HL-60/S4 treated with phorbol 12-myristate 13-acetate at 8.2 ng/mL for 4 days and 3 days (cell line): ENCODE results near the gene ULK4.

ENCODE experiments used
- in situ Hi-C: fragments of 300-500 bp; cut with MboI; formaldehyde crosslinking; loops from 2 replicates; pipeline ENCODE4 v1.15.0; 2022; ENCODE audit warnings: low sequenced_read_pairs

ULK4 gene

DNA sequence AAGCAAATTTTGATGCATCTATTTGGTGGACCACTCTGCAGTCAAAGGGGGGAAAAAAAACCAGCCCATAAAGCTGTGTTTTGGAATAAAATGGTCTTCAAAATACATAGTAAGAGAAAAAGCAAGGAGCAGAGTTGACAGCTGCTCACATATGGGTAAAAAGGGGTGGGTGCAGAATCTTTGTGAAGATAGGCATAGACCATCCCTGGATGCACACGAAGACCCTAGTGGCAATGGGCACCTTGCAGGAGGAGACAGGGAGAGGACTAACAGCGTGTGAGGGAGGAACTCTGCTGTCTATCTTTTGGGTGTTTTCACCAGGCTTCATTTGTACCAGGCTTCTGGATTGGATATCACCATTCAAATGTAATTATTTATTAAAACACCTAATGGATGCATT is 718.7 kb downstream of the ULK4 start:
- in situ Hi-C loops, result no loop called here

GRCh38 chr3:41241800-41242571 is 719.9 kb downstream of the ULK4 start:
- in situ Hi-C loops, result no loop called here

DNA sequence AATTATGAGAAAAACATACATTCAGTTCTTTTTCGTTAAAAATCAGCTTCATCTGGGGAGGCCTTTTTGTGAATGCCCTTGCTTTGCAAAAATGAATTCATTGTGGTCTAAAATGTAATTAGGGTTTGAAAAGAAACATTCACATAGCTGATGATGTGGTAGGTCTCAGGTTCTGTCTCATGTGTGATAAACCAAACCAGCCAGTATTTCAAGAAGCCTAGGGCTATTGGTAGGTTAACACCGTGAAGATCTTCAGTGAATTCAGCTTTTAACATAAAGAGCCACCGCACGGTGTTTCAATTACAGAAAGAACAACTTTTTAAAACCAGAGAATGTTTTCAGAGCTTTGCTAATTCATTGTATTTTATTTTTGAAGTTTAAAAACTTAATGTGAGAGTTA is 720.7 kb downstream of the ULK4 start:
- in situ Hi-C loops, result no loop called here

DNA sequence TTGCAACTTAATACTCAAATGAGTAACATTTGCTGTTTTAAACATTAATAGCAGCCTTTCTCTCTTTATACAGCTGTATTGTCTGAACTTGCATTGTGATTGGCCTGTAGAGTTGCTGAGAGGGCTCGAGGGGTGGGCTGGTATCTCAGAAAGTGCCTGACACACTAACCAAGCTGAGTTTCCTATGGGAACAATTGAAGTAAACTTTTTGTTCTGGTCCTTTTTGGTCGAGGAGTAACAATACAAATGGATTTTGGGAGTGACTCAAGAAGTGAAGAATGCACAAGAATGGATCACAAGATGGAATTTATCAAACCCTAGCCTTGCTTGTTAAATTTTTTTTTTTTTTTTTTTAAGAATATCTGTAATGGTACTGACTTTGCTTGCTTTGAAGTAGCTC is 722.3 kb downstream of the ULK4 start:
- in situ Hi-C loops, result no loop called here

DNA sequence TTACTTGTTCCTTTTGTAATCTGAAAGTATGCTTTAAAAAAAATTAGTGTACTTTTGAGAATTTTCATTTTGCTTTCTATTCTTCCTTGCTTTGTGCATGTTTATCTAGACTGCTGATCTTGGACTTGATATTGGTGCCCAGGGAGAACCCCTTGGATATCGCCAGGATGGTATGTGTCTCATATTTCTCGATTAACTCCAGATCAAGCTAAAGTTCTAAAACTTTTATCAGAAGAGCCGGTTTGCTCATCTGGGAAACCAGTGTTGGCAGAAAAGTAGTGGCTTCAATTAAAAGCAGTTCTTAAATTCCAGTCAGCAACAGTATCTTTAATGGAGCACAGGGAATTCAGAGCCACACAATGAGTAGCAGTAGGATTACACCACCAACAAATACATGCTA is 724.0 kb downstream of the ULK4 start:
- in situ Hi-C loops, result no loop called here

GRCh38 chr3:41236228-41236627 is 725.7 kb downstream of the ULK4 start:
- in situ Hi-C loops, result no loop called here

- in situ Hi-C loops, result no loop called here
These were observed 726.8 kb downstream of the ULK4 start for GRCh38 chr3:41234823-41235721.

- in situ Hi-C loops, result loop anchor here (25.0 kb wide), 1 partner anchor 237 kb away; no protein-coding TSS in a partner anchor
These were observed 737.6 kb downstream of the ULK4 start for GRCh38 chr3:41224120-41224806.

DNA sequence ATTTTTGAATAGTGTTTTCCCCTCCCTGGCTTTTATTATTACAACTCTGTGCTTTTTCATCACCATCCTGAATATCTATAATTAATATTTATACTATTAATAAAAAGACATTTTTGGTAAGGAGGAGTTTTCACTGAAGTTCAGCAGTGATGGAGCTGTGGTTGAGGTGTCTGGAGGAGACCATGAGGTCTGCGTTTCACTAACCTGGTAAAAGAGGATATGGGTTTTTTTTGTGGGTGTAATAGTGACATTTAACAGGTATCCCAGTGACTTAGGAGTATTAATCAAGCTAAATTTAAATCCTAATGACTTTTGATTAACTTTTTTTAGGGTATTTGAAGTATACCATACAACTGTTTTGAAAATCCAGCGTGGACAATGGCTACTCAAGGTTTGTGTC is 738.2 kb downstream of the ULK4 start:
- in situ Hi-C loops, result loop anchor here (25.0 kb wide), 1 partner anchor 236 kb away; no protein-coding TSS in a partner anchor

GRCh38 chr3:41223078-41223477 is 738.8 kb downstream of the ULK4 start:
- in situ Hi-C loops, result loop anchor here (25.0 kb wide), 1 partner anchor 236 kb away; no protein-coding TSS in a partner anchor

GRCh38 chr3:41222501-41222900 is 739.4 kb downstream of the ULK4 start:
- in situ Hi-C loops, result loop anchor here (25.0 kb wide), 1 partner anchor 235 kb away; no protein-coding TSS in a partner anchor

DNA sequence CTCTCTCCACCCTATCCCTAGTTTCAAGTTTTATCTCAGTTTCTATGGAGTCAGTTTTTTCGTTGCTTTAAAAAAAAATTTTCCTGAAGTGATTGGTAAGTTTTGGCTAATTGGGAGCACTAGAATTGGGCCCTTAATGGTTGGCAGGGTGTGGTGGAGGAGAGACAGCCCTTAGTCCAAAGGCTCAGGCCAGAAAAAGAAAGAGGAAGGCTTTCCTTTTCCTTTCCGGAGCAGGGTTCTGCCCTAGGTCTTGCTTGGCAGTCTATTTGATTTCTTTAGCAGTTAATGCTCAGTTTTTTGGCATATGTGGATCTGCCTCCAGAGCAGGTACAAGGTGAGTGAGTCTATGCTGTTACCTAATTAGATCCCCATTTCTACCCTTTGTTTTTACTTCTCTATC is 739.9 kb downstream of the ULK4 start:
- in situ Hi-C loops, result loop anchor here (25.0 kb wide), 1 partner anchor 235 kb away; no protein-coding TSS in a partner anchor

DNA sequence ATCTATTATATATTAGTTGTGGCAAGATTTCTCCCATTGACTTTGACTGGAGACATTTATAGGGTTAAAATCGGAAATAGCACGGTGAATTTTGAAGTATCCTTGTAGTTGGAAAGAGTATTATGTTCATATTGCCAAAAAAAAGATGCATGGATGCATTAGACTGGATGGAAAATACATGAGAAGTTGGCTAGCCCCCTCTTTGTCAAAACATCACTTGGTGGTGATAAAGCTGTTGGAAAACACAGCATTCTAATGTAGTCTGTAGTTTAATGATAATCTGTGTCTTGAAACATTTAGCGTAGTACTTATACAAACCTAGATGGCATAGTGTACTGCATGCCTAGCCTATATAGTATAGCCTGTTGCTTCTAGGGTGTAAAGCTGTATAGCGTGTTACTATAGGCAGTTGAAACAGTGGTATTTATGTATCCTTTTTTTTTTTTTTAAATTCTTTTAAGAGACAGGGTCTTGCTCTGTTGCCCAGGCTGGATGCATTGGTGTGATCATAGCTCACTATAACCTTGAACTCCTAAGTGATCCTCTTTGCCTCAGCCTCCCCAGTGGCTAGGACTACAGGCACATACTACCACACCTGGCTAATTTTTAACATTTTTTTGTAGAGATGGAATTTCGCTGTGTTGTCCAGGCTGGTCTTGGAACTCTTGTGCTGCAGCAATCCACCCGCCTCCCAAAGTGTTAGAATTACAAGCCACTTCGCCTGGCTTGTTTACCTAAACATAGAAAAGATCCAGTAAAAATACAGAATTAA is 740.8 kb downstream of the ULK4 start:
- in situ Hi-C loops, result loop anchor here (25.0 kb wide), 1 partner anchor 234 kb away; no protein-coding TSS in a partner anchor

DNA sequence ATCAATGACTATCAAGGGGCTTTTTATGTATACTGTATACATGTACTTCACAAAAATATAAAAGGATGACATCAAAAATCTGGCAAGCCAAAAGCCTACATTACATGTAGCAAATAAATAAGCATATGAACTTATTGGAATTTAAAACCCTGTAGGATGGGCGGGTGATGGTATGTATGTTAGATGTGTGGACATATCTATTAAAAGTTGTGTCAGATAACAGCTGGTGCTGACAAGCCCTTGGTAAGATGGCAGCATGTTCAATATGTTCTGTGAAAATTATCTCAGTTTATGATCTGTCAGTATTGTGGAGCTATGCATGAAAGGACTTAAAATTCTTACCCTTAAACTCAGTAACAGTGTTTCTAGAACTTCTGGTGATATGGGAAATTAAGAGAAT is 742.5 kb downstream of the ULK4 start:
- in situ Hi-C loops, result loop anchor here (25.0 kb wide), 1 partner anchor 232 kb away; no protein-coding TSS in a partner anchor

GRCh38 chr3:41216993-41217392 is 744.9 kb downstream of the ULK4 start:
- in situ Hi-C loops, result loop anchor here (25.0 kb wide), 1 partner anchor 230 kb away; no protein-coding TSS in a partner anchor

DNA sequence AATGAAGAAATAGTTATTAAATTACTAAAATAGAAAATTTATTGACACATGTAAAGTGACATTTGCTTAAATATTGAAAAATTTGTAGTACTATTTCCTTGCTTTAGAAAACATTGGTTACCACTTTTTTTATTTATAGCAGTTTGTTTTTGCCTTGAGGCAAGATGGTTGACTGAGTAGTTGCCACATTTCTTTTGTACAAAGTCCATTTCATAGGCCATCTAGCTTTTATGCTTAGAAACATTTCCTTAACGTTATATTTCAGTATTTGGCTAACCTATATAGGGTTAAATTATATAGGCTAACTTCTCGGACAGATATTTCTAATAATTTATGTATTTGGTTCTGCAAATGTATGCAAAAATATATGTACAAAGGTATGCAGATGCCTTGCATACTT is 745.5 kb downstream of the ULK4 start:
- in situ Hi-C loops, result loop anchor here (25.0 kb wide), 1 partner anchor 229 kb away; no protein-coding TSS in a partner anchor

- in situ Hi-C loops, result loop anchor here (25.0 kb wide), 1 partner anchor 226 kb away; no protein-coding TSS in a partner anchor
These were observed 748.3 kb downstream of the ULK4 start for GRCh38 chr3:41213588-41213987.

- in situ Hi-C loops, result loop anchor here (25.0 kb wide), 1 partner anchor 225 kb away; no protein-coding TSS in a partner anchor
These were observed 749.8 kb downstream of the ULK4 start for GRCh38 chr3:41212088-41212487.

GRCh38 chr3:41210966-41211365 is 750.9 kb downstream of the ULK4 start:
- in situ Hi-C loops, result loop anchor here (25.0 kb wide), 1 partner anchor 224 kb away; no protein-coding TSS in a partner anchor

DNA sequence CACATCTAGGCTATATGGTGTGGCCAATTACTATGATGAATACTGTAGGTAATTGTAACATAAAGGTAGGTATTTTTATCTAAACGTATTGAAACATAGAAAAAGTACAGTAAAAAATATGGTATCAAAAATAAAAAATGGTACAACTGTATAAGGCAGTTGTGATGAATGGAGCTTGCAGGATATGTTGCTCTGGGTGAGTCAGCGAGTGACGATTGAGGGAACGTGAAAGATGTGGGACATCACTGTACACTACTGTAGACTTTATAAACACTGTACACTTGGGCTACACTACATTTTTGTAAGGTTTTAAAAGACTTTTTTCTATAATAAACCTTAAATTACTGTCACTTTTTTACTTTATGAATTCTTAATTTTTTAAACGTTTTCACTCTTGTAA is 752.3 kb downstream of the ULK4 start:
- in situ Hi-C loops, result loop anchor here (25.0 kb wide), 1 partner anchor 222 kb away; no protein-coding TSS in a partner anchor
